Neural progenitor cell (in vitro differentiated cells): ENCODE measurements around the gene TGFB2. TPM values are rescaled to one million over a fixed set of nuclear protein-coding genes. Genes with fewer than 3 reads are reported as not detected.
A peak's percentile ranks its signal among the peaks of the same experiment; 100 is the strongest.

Experiments used
- DNase-seq: peaks from one replicate; pipeline ENCODE4 v3.0.0-alpha.2; 2016; ENCODE audit warnings: low spot score
- H2AFZ ChIP-seq: fragments of 200-600 bp; sonication (generic); replicated peaks from 2 replicates; pipeline ENCODE4 v1.6.1; 2016; ENCODE audit warnings: antibody characterized with exemption
- H3F3A ChIP-seq: fragments of 200-600 bp; sonication (generic); 2 replicates; pipeline ENCODE4 v1.6.1; 2016; ENCODE audit warnings: antibody characterized with exemption, low read depth
- H3K27ac ChIP-seq: fragments of 200-600 bp; sonication (generic); 2 replicates; pipeline ENCODE4 v1.5.1; 2016; ENCODE audit warnings: mild to moderate bottlenecking
- H3K27me3 ChIP-seq: fragments of 200-600 bp; sonication (generic); 2 replicates; pipeline ENCODE4 v1.6.1; 2016; ENCODE audit warnings: mild to moderate bottlenecking, moderate library complexity
- H3K36me3 ChIP-seq: fragments of 200-600 bp; sonication (generic); 2 replicates; pipeline ENCODE4 v1.5.1; 2016
- H3K4me1 ChIP-seq: fragments of 200-600 bp; sonication (generic); 2 replicates; pipeline ENCODE4 v1.6.1; 2016; ENCODE audit warnings: mixed run types
- H3K4me2 ChIP-seq: fragments of 200-600 bp; sonication (generic); 2 replicates; pipeline ENCODE4 v1.6.1; 2016
- H3K4me3 ChIP-seq: fragments of 200-600 bp; sonication (generic); 2 replicates; pipeline ENCODE4 v1.5.1; 2016
- H3K79me2 ChIP-seq: fragments of 200-600 bp; sonication (generic); 2 replicates; pipeline ENCODE4 v1.6.1; 2016; ENCODE audit warnings: low read depth
- H3K9ac ChIP-seq: fragments of 200-600 bp; sonication (generic); 2 replicates; pipeline ENCODE4 v1.6.1; 2016
- H3K9me3 ChIP-seq: fragments of 200-600 bp; sonication (generic); 2 replicates; pipeline ENCODE4 v1.5.1; 2016; ENCODE audit warnings: low read depth
- H4K20me1 ChIP-seq: fragments of 200-600 bp; sonication (generic); 2 replicates; pipeline ENCODE4 v1.6.1; 2016; ENCODE audit warnings: low read depth
- H3K27ac Mint-ChIP-seq: 3 replicates; pipeline ENCODE4 v1.8.0; 2021; ENCODE audit warnings: mixed read lengths
- H3K27me3 Mint-ChIP-seq: 2 replicates; pipeline ENCODE4 v1.8.0; 2022; ENCODE audit warnings: low read depth, mild to moderate bottlenecking, inconsistent platforms, moderate library complexity, mixed read lengths; ENCODE audit not compliant: insufficient read depth
- H3K36me3 Mint-ChIP-seq: 3 replicates; pipeline ENCODE4 v1.8.0; 2021; ENCODE audit warnings: mixed read lengths
- H3K4me1 Mint-ChIP-seq: 3 replicates; pipeline ENCODE4 v1.8.0; 2021; ENCODE audit warnings: mixed read lengths
- H3K4me3 Mint-ChIP-seq: 3 replicates; pipeline ENCODE4 v1.8.0; 2021; ENCODE audit warnings: mild to moderate bottlenecking, moderate library complexity, mixed read lengths
- H3K9me3 Mint-ChIP-seq: 3 replicates; pipeline ENCODE4 v1.8.0; 2020; ENCODE audit warnings: mixed read lengths
- EZH2 ChIP-seq: fragments of 200-600 bp; sonication (generic); IDR thresholded peaks from 2 replicates; pipeline ENCODE4 v1.6.1; 2017; ENCODE audit warnings: antibody characterized with exemption, mild to moderate bottlenecking, moderate library complexity
- EZH2phosphoT487 ChIP-seq: fragments of 200-600 bp; sonication (generic); IDR thresholded peaks from 2 replicates; pipeline ENCODE4 v1.6.1; 2017; ENCODE audit warnings: antibody characterized with exemption
- total RNA-seq: library from RNA; depleted of rRNA; stranded (reverse); fragments of >200 nt; gene quantifications from 2 replicates; pipeline ENCODE4 v1.2.3, GENCODE V29; 2015; ENCODE audit warnings: low replicate concordance
- TF ChIP-seq, protein P1 (sequence below): fragments of 200-600 bp; sonication (generic); IDR thresholded peaks from 2 replicates; pipeline ENCODE4 v1.5.1; 2017; ENCODE audit warnings: antibody characterized with exemption, mild to moderate bottlenecking

Gene TGFB2
- total RNA-seq, 1 donor from 2014 or later: 1.9 TPM

DNA sequence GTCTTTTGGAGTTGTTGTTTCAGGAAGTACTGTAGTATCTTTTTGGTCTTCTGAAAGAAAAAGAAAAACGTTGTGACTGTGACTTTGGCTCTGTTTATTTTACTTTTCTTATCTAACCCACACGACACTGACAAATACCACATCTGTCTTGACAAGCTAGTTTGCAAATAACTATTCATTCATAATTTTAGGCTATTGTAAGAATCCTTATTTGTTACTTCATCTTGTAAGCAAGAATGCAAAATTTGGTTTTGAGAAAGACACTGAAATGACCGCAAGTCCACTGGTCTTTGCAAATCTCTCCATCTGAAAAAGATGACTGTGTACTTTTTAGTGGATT, 12.7 kb downstream of the TGFB2 start:
- H3K4me2 ChIP-seq: no peak overlapping the region
- no peaks in the 10 kb centered on the region for H3K36me3 Mint-ChIP-seq

DNA sequence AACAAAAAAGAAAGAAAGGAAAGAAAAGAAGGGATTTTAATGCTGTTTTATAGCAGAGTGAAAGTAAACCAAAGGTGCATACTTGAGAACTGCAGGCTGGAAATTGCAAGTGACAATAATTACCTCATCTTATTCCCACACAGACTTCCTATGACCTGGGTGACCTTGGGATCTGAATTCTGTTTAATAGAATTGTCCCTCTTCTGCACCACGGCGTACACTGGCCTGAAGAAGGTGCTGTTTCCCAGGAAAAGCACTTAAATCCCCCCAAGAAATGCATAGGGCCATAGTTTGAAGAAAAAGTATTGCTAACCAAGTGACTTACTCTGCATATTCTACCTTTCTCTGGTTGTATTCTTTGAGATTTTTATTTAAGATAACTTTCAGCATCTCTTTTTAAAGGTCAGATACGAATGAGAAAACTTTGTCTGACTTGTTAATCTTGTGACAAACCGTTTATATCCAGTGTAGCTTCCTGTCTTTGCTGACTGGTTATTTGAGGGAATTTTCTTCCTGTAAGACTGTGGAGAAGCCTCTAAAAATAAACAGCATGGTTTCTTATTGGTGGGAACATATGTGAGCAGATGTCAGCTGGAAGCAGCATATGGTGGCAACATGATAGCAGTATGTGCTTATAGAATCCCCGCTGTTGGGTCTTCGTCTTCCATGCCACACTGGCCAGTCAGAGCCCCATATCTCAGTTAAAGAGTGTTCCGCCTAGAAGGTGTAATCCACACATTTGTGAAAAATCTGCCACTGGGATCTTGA, 16.3 kb downstream of the TGFB2 start:
- no peak overlapping the region for H3K4me3 Mint-ChIP-seq

More for the DNA sequence above, 12.7 kb downstream of the TGFB2 start:
- Mint-ChIP-seq H3K4me3 (no peak overlapping the region), H3K4me1 (no peaks in the 10 kb centered on the region), H3K27me3 (peaks cover 4% of the 10 kb centered on the region), H3K9me3 (no peaks in the 10 kb centered on the region), H3K27ac (no peak overlapping the region)
- Histone ChIP-seq H3K9me3 (no peaks in the 10 kb centered on the region), H3K4me3 (no peak overlapping the region), H3K79me2 (no peaks in the 10 kb centered on the region), H4K20me1 (no peaks in the 10 kb centered on the region), H2AFZ (no peak overlapping the region), H3K27me3 (no peaks in the 10 kb centered on the region), H3K36me3 (no peaks in the 10 kb centered on the region), H3K4me1 (no peaks in the 10 kb centered on the region), H3K27ac (no peak overlapping the region), H3K9ac (no peak overlapping the region), H3F3A (no peaks in the 10 kb centered on the region)
- DNase-seq: no peak
- TF ChIP-seq, protein P1, sequence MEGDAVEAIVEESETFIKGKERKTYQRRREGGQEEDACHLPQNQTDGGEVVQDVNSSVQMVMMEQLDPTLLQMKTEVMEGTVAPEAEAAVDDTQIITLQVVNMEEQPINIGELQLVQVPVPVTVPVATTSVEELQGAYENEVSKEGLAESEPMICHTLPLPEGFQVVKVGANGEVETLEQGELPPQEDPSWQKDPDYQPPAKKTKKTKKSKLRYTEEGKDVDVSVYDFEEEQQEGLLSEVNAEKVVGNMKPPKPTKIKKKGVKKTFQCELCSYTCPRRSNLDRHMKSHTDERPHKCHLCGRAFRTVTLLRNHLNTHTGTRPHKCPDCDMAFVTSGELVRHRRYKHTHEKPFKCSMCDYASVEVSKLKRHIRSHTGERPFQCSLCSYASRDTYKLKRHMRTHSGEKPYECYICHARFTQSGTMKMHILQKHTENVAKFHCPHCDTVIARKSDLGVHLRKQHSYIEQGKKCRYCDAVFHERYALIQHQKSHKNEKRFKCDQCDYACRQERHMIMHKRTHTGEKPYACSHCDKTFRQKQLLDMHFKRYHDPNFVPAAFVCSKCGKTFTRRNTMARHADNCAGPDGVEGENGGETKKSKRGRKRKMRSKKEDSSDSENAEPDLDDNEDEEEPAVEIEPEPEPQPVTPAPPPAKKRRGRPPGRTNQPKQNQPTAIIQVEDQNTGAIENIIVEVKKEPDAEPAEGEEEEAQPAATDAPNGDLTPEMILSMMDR: no peak
- TF ChIP-seq EZH2phosphoT487 (no peak), EZH2 (no peak)

GRCh38 chr1:218362418-218363076, 17.4 kb downstream of the TGFB2 start:
- peaks cover 5% of the 10 kb centered on the region for H3K27me3 Mint-ChIP-seq
- H3K27ac Mint-ChIP-seq: no peak overlapping the region
- Histone ChIP-seq H3K27ac (no peak overlapping the region), H3K27me3 (no peaks in the 10 kb centered on the region), H3K9me3 (no peaks in the 10 kb centered on the region), H3K9ac (no peak overlapping the region), H3F3A (no peaks in the 10 kb centered on the region), H3K4me2 (no peak overlapping the region), H2AFZ (no peak overlapping the region), H4K20me1 (no peaks in the 10 kb centered on the region), H3K36me3 (no peaks in the 10 kb centered on the region), H3K4me1 (no peaks in the 10 kb centered on the region), H3K4me3 (no peak overlapping the region), H3K79me2 (no peaks in the 10 kb centered on the region)
- H3K4me3 Mint-ChIP-seq: no peak overlapping the region
- H3K9me3 Mint-ChIP-seq: no peaks in the 10 kb centered on the region
- DNase-seq: no peak
- TF ChIP-seq, protein P1: no peak
- TF ChIP-seq EZH2phosphoT487 (no peak), EZH2 (no peak)
- no peaks in the 10 kb centered on the region for H3K36me3 Mint-ChIP-seq
- H3K4me1 Mint-ChIP-seq: no peaks in the 10 kb centered on the region

More for the DNA sequence above, 16.3 kb downstream of the TGFB2 start:
- Mint-ChIP-seq H3K9me3 (no peaks in the 10 kb centered on the region), H3K27ac (no peak overlapping the region), H3K4me1 (no peaks in the 10 kb centered on the region), H3K27me3 (peaks cover 3% of the 10 kb centered on the region), H3K36me3 (no peaks in the 10 kb centered on the region)
- H3K9ac ChIP-seq: no peak overlapping the region
- no peaks in the 10 kb centered on the region for H3K79me2 ChIP-seq
- peak; percentile 64 for DNase-seq
- no peak for TF ChIP-seq EZH2
- TF ChIP-seq, protein P1: peak; percentile 87
- no peaks in the 10 kb centered on the region for H3K4me1 ChIP-seq
- H3K4me2 ChIP-seq: no peak overlapping the region
- H3K36me3 ChIP-seq: no peaks in the 10 kb centered on the region
- no peak overlapping the region for H3K4me3 ChIP-seq
- H4K20me1 ChIP-seq: no peaks in the 10 kb centered on the region
- no peak overlapping the region for H2AFZ ChIP-seq
- no peaks in the 10 kb centered on the region for H3K27me3 ChIP-seq
- H3K9me3 ChIP-seq: no peaks in the 10 kb centered on the region
- H3F3A ChIP-seq: no peaks in the 10 kb centered on the region
- H3K27ac ChIP-seq: no peak overlapping the region
